Peyer's patch (tissue), 4 donors: ENCODE results near the gene NDUFV3. TPM values are rescaled to one million over a fixed set of nuclear protein-coding genes. Genes with fewer than 3 reads are reported as not detected.

Experiments used
- DNase-seq, 3 donors: peaks; one replicate each; pipeline ENCODE4 v3.0.0-alpha.2; 2017 to 2019
- H3K27ac ChIP-seq, 4 donors: fragments of 200-600 bp; sonication (generic); one replicate each; pipeline ENCODE4 v1.5.1; 2016 to 2019
- H3K27me3 ChIP-seq, 2 donors: fragments of 200-600 bp; sonication (generic); one replicate each; pipeline ENCODE4 v1.5.1; 2019
- H3K36me3 ChIP-seq, 3 donors: fragments of 200-600 bp; sonication (generic); one replicate each; pipeline ENCODE4 v1.5.1; 2016 to 2019
- H3K4me1 ChIP-seq, 4 donors: fragments of 200-600 bp; sonication (generic); one replicate each; pipeline ENCODE4 v1.5.1; 2016 to 2019
- H3K4me3 ChIP-seq, 4 donors: fragments of 200-600 bp; sonication (generic); 1 replicate in 3 of 4; 2 replicates in 1 of 4; pipeline ENCODE4 v1.5.1; 2016 to 2019; ENCODE audit warnings: mild to moderate bottlenecking in 1 of 4
- H3K9me3 ChIP-seq, 4 donors: fragments of 200-600 bp; sonication (generic); one replicate each; pipeline ENCODE4 v1.5.1; 2016 to 2019; ENCODE audit warnings: mild to moderate bottlenecking in 1 of 4
- CTCF ChIP-seq, 6 experiments: fragments of 450-650 bp in 4 of 6; fragments of 200-600 bp in 2 of 6; sonication (generic) in 1 of 6; IDR thresholded peaks; one replicate each; pipeline ENCODE4 v1.5.1; 2017 to 2019; ENCODE audit warnings: antibody characterized with exemption in 6 of 6, mild to moderate bottlenecking in 3 of 6, moderate library complexity in 1 of 6
- POLR2A ChIP-seq, 2 donors: fragments of 450-650 bp; IDR thresholded peaks; one replicate each; pipeline ENCODE4 v1.5.1; 2017; ENCODE audit warnings: antibody characterized with exemption in 2 of 2, mild to moderate bottlenecking in 2 of 2, moderate library complexity in 2 of 2
- total RNA-seq, 4 donors: library from RNA; depleted of rRNA; stranded (reverse); fragments of >200 nt; gene quantifications; one replicate each; pipeline ENCODE4 v1.1.0, GENCODE V29; 2016

The NDUFV3 gene
- 10 to 100 TPM; 32.9 to 73.4 (median 54.9) TPM for total RNA-seq

GRCh38 chr21:42892931-42893755 lies at the start of gene NDUFV3:
NDUFV3 (plus strand) TSS chr21:42893309; CDS start chr21:42893334, 25 bp downstream.
- DNase-seq: peak; percentile 100
- H3K9me3 ChIP-seq: no peaks in the 10 kb centered on the region
- peak within 1 kb of the TSS; percentile 92 to 99 (median 95) for H3K27ac ChIP-seq
- H3K4me3 ChIP-seq: peak within 1 kb of the TSS; percentile 60 to 99 (median 79)
- H3K4me1 ChIP-seq: no peaks in the 10 kb centered on the region
- TF ChIP-seq CTCF (IDR thresholded peaks at IDR 0.05) (peak in 2 of 6 experiments; percentile 18 to 20), POLR2A (IDR thresholded peaks at IDR 0.05) (peak; percentile 95)
- no peaks in the 10 kb centered on the region for H3K27me3 ChIP-seq
- H3K36me3 ChIP-seq: peaks cover 0 to 20% (median 0%) of the 10 kb centered on the region in 3 donors

GRCh38 chr21:42844411-42845113 lies 48.5 kb upstream of the NDUFV3 start:
- peak in 2 of 3 donors; percentile 35 to 42 for DNase-seq
- Histone ChIP-seq H3K36me3 (peaks cover 0 to 70% (median 0%) of the 10 kb centered on the region in 3 donors), H3K4me3 (no peak overlapping the region), H3K27ac (no peak overlapping the region), H3K27me3 (no peaks in the 10 kb centered on the region), H3K4me1 (no peaks in the 10 kb centered on the region), H3K9me3 (no peaks in the 10 kb centered on the region)
- no peak for TF ChIP-seq POLR2A (IDR thresholded peaks at IDR 0.05)
- no peak for TF ChIP-seq CTCF (IDR thresholded peaks at IDR 0.05)

- Histone ChIP-seq H3K27me3 (no peaks in the 10 kb centered on the region), H3K4me3 (no peak overlapping the region), H3K4me1 (no peaks in the 10 kb centered on the region), H3K36me3 (peaks cover 0 to 73% (median 0%) of the 10 kb centered on the region in 3 donors), H3K27ac (no peak overlapping the region), H3K9me3 (no peaks in the 10 kb centered on the region)
- DNase-seq: peak in 2 of 3 donors; percentile 27 to 38
- TF ChIP-seq CTCF (IDR thresholded peaks at IDR 0.05) (no peak), POLR2A (IDR thresholded peaks at IDR 0.05) (no peak)
Observed at GRCh38 chr21:42845296-42845965, 47.7 kb upstream of the NDUFV3 start.

- Histone ChIP-seq H3K27ac (no peak overlapping the region), H3K4me3 (no peak overlapping the region)
- peak in 2 of 3 donors; percentile 13 to 37 for DNase-seq
Observed at GRCh38 chr21:42846221-42846620, 46.9 kb upstream of the NDUFV3 start.

More at GRCh38 chr21:42846221-42846620, 46.9 kb upstream of the NDUFV3 start:
- no peaks in the 10 kb centered on the region for H3K4me1 ChIP-seq
- H3K27me3 ChIP-seq: no peaks in the 10 kb centered on the region
- peaks cover 0 to 73% (median 0%) of the 10 kb centered on the region in 3 donors for H3K36me3 ChIP-seq
- H3K9me3 ChIP-seq: no peaks in the 10 kb centered on the region
- TF ChIP-seq POLR2A (IDR thresholded peaks at IDR 0.05) (no peak), CTCF (IDR thresholded peaks at IDR 0.05) (no peak)
